GM10248 (cell line): ENCODE data around the gene CHST11.

Experiments used
- CTCF ChIA-PET: fragments of 300-600 bp; sonication (Branson Sonifier 250); formaldehyde crosslinking; extraction: SDS; loops from one replicate; lab custom pipeline; 2021; ENCODE audit warnings: antibody characterized with exemption; lab: Yijun Ruan, JAX
- POLR2A ChIA-PET: fragments of 350-650 bp; sonication (Branson Sonifier 250); formaldehyde crosslinking; extraction: SDS; loops from one replicate; lab custom pipeline; 2020; ENCODE audit warnings: antibody characterized with exemption; lab: Yijun Ruan, JAX
- DNase-seq: peaks from one replicate; pipeline ENCODE4 v3.0.0; 2012; ENCODE audit errors: extremely low spot score
- TF ChIP-seq, protein P1 (sequence below): IDR thresholded peaks from 2 replicates; pipeline ENCODE4 v1.5.1; 2012; ENCODE audit warnings: mild to moderate bottlenecking, low read depth; ENCODE audit errors: extremely low read depth, missing control alignments, control extremely low read depth

The CHST11 gene

DNA sequence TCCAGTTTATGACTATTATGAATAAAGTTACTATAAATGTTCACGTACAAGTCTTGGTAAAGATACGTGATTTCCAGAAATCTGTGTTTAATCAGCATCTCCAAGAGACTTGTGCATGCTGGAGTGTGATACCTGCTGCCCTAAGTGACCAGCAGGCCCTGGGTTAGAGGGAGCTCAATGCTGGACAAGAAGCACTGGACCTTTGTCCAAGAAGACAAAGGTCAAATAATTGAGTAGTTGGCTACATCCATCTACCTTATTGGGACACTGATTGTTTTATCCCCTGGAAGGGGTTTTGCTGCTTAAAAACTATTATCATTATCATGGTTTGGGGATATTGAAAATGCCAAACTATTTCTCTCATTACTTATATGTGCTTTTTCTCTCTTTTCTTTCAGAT is 37.0 kb upstream of the CHST11 start:
- POLR2A ChIA-PET, result no interaction called here
- TF ChIP-seq, protein P1, sequence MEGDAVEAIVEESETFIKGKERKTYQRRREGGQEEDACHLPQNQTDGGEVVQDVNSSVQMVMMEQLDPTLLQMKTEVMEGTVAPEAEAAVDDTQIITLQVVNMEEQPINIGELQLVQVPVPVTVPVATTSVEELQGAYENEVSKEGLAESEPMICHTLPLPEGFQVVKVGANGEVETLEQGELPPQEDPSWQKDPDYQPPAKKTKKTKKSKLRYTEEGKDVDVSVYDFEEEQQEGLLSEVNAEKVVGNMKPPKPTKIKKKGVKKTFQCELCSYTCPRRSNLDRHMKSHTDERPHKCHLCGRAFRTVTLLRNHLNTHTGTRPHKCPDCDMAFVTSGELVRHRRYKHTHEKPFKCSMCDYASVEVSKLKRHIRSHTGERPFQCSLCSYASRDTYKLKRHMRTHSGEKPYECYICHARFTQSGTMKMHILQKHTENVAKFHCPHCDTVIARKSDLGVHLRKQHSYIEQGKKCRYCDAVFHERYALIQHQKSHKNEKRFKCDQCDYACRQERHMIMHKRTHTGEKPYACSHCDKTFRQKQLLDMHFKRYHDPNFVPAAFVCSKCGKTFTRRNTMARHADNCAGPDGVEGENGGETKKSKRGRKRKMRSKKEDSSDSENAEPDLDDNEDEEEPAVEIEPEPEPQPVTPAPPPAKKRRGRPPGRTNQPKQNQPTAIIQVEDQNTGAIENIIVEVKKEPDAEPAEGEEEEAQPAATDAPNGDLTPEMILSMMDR, result no peak
- DNase-seq, result no peak
- CTCF ChIA-PET, result interaction anchor here (1.2 to 1.6 kb wide), 3 partner anchors 11 to 634 kb away, joined by 3 to 4 read pairs (median 3); no protein-coding TSS in a partner anchor

DNA sequence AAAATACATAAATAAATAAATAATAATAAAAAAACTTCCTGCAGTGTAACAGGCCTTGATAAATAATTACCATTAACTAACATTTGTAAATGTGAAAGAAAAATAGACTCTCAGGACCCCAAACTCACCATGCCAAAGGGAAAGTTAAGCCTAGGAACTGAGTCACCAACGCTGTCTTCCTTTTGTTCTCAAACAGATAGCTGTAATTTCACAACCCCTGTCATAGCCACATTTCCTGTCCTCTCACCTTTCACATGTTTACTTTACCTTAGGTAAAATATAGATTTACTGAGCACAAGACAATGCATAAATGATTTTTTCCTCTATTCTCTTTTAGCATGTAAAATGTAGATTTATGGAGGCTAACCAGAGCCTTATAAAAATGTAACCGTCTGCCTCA is 35.9 kb upstream of the CHST11 start:
- ChIA-PET POLR2A (no interaction called here), CTCF (interaction anchor here (1.2 to 1.6 kb wide), 2 partner anchors 13 to 22 kb away, joined by 3 to 4 read pairs; no protein-coding TSS in a partner anchor)
- TF ChIP-seq, protein P1, result no peak
- DNase-seq, result no peak

DNA sequence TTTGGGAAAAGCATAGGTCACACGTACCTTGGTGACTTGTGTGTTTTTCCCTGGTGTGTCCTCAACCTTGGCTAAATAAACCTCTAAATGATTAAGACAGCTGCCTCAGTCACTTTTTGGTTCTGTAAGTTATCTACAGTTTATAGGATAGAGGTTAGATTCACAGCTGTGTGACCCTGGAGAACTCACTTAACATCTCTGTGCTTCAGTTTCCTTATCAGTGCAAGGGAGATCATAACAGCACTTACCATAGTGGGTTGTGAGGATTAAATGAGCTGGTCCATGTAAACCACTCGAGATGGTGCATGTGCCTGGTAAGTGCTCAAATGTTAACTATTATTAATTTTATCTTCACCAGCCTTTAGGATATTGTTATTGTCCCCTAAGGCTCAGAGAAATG is 35.4 kb upstream of the CHST11 start:
- TF ChIP-seq, protein P1, result no peak
- CTCF ChIA-PET, result interaction anchor here (1.6 kb wide), 1 partner anchor 23 kb away, joined by 4 read pairs; no protein-coding TSS in a partner anchor
- POLR2A ChIA-PET, result no interaction called here

DNA sequence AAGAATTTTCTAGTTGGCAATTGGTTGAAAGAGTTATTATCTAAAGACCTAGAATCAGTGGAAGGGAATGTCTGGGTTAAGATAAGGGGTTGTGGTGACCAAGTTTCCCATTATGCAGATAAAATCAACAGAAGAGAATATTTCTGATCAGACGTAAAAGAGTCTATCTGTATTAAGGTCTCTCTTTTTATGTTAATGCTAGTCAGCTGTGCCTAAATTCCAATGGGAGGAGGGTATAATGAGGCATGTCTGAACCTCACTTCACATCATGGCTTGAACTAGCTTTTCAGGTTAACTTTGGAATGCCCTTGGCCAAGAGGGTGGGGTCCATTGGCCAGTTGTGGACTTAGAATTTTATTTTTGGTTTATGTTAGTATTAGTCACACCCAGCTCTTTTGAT is 34.3 kb upstream of the CHST11 start:
- TF ChIP-seq, protein P1, result no peak
- ChIA-PET CTCF (interaction anchor here (0.7 to 1.4 kb wide), 2 partner anchors 13 to 15 kb away, joined by 3 read pairs; no protein-coding TSS in a partner anchor), POLR2A (no interaction called here)
- no peak for DNase-seq

More for the DNA sequence above, 35.4 kb upstream of the CHST11 start:
- DNase-seq, result no peak

DNA sequence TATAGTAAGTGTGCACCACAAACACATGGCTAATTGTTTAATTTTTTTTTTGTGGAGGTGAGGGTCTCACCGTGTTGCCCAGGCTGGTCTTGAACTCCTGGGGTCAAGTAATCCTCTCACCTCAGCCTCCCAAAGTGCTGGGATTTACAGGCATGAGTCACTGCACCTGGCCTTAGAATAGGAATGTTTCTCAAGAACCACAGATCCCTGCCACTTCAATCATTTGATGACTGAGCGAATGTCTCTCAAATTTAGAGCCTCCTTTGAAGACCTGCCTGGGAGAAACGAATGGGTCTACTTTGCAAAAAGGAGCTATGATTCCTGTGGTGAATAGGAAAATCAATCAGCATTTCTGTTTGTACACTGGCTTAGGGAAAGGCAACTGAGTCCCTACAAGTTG is 33.5 kb upstream of the CHST11 start:
- POLR2A ChIA-PET, result interaction anchor here (0.6 kb wide), 1 partner anchor 261 kb away, joined by 3 read pairs; no protein-coding TSS in a partner anchor
- CTCF ChIA-PET, result interaction anchor here (1.1 to 1.4 kb wide), 3 partner anchors 13 to 18 kb away, joined by 3 read pairs; no protein-coding TSS in a partner anchor
- TF ChIP-seq, protein P1, result no peak
- DNase-seq, result no peak

DNA sequence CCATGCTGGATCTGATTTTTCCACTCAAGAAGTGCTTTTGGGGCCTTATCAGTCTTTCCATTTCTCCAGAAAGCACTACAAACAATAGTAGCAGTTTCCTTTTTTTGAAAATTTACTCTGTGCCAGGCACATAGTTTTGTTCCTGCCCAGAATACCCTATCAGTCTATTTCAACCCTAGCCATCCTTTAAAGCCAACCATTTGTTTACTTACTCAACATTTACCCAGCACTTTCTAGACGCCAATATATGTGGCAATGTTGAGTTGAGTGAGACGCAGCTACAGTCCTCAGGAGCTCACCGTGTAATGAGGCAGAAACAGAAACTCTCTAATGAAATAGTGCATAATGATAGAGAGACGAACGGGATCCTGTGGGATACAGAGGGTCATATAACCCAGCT is 32.9 kb upstream of the CHST11 start:
- POLR2A ChIA-PET, result interaction anchor here (0.6 kb wide), 1 partner anchor 261 kb away, joined by 3 read pairs; no protein-coding TSS in a partner anchor
- CTCF ChIA-PET, result interaction anchor here (1.1 to 1.4 kb wide), 3 partner anchors 12 to 17 kb away, joined by 3 read pairs; no protein-coding TSS in a partner anchor
- no peak for DNase-seq
- TF ChIP-seq, protein P1, result no peak
